SK-N-SH treated with all-trans-retinoic acid at 6 μM for 48 hours (cell line): ENCODE measurements around the gene NOTUM.

Source experiments
- ATAC-seq: fragments of 200-7000 bp; cut with Tn5 transposase; 3 replicates; pipeline ENCODE4 v1.9.1; 2020; ENCODE audit warnings: mild to moderate bottlenecking, moderate library complexity
- ARNTL ChIP-seq: fragments of 450-650 bp; formaldehyde crosslinking; IDR thresholded peaks from 2 replicates; pipeline ENCODE4 v1.5.0; 2020; ENCODE audit warnings: low read depth, mild to moderate bottlenecking, moderate library complexity, borderline replicate concordance
- BACH2 ChIP-seq: fragments of 250-450 bp; sonication (Bioruptor Pico); IDR thresholded peaks from 2 replicates; pipeline ENCODE4 v1.9.0; 2021; ENCODE audit warnings: mild to moderate bottlenecking, borderline replicate concordance
- CREB5 ChIP-seq: fragments of 250-450 bp; sonication (Bioruptor Pico); IDR thresholded peaks from 2 replicates; pipeline ENCODE4 v1.5.1; 2020; ENCODE audit warnings: low read depth, mild to moderate bottlenecking, moderate library complexity
- CSDC2 ChIP-seq: fragments of 250-450 bp; sonication (Bioruptor Pico); IDR thresholded peaks from 2 replicates; pipeline ENCODE4 v1.5.0; 2020; ENCODE audit warnings: mild to moderate bottlenecking, moderate library complexity
- ESRRG ChIP-seq: fragments of 250-450 bp; sonication (Bioruptor Pico); IDR thresholded peaks from 2 replicates; pipeline ENCODE4 v1.6.1; 2021; ENCODE audit warnings: mild to moderate bottlenecking
- GLIS3 ChIP-seq: fragments of 250-450 bp; sonication (Bioruptor Pico); IDR thresholded peaks from 2 replicates; pipeline ENCODE4 v1.5.0; 2020; ENCODE audit warnings: mild to moderate bottlenecking, moderate library complexity
- ISL1 ChIP-seq: fragments of 250-450 bp; sonication (Bioruptor Pico); IDR thresholded peaks from 2 replicates; pipeline ENCODE4 v2.1.2; 2022; ENCODE audit warnings: mild to moderate bottlenecking, moderate library complexity
- OSR1 ChIP-seq: fragments of 250-450 bp; sonication (Bioruptor Pico); IDR thresholded peaks from 2 replicates; pipeline ENCODE4 v1.8.0; 2022; ENCODE audit warnings: moderate library complexity, mild to moderate bottlenecking, inconsistent platforms
- POU6F1 ChIP-seq: fragments of 250-450 bp; sonication (Bioruptor Pico); IDR thresholded peaks from 2 replicates; pipeline ENCODE4 v1.8.0; 2021; ENCODE audit warnings: low read depth, mild to moderate bottlenecking, moderate library complexity, borderline replicate concordance
- PPARA ChIP-seq: fragments of 250-450 bp; sonication (Bioruptor Pico); IDR thresholded peaks from 2 replicates; pipeline ENCODE4 v1.5.0; 2020; ENCODE audit warnings: mild to moderate bottlenecking, borderline replicate concordance
- RARB ChIP-seq: fragments of 250-450 bp; sonication (Bioruptor Pico); IDR thresholded peaks from 2 replicates; pipeline ENCODE4 v1.8.0; 2021; ENCODE audit warnings: mild to moderate bottlenecking, moderate library complexity
- SNAI2 ChIP-seq: fragments of 250-450 bp; sonication (Bioruptor Pico); IDR thresholded peaks from 2 replicates; pipeline ENCODE4 v1.5.0; 2020; ENCODE audit warnings: mild to moderate bottlenecking, moderate library complexity
- TCF4 ChIP-seq: fragments of 250-450 bp; sonication (Bioruptor Pico); IDR thresholded peaks from 2 replicates; pipeline ENCODE4 v1.8.0; 2021; ENCODE audit warnings: mild to moderate bottlenecking, moderate library complexity, borderline replicate concordance
- TOX ChIP-seq: fragments of 250-450 bp; sonication (Bioruptor Pico); IDR thresholded peaks from 2 replicates; pipeline ENCODE4 v1.8.0; 2021; ENCODE audit warnings: mild to moderate bottlenecking, moderate library complexity, borderline replicate concordance
- ZC3H10 ChIP-seq: fragments of 250-450 bp; sonication (Bioruptor Pico); IDR thresholded peaks from 2 replicates; pipeline ENCODE4 v1.5.1; 2021; ENCODE audit warnings: mild to moderate bottlenecking, moderate library complexity
- ZNF565 ChIP-seq: fragments of 450-650 bp; formaldehyde crosslinking; conservative IDR thresholded peaks from 2 replicates; pipeline ENCODE4 v1.5.0; 2020; ENCODE audit warnings: low read depth, mild to moderate bottlenecking, moderate library complexity
- ZNF70 ChIP-seq: fragments of 450-650 bp; formaldehyde crosslinking; IDR thresholded peaks from 2 replicates; pipeline ENCODE4 v1.5.0; 2020; ENCODE audit warnings: mild to moderate bottlenecking, moderate library complexity
- ZNF8 ChIP-seq: fragments of 450-650 bp; formaldehyde crosslinking; IDR thresholded peaks from 2 replicates; pipeline ENCODE4 v1.5.0; 2020; ENCODE audit warnings: mild to moderate bottlenecking, moderate library complexity
- TF ChIP-seq, protein P1 (sequence below): fragments of 250-450 bp; sonication (Bioruptor Pico); IDR thresholded peaks from 2 replicates; pipeline ENCODE4 v1.5.1; 2021; ENCODE audit warnings: mild to moderate bottlenecking, moderate library complexity
- TF ChIP-seq, protein P2 (sequence below): fragments of 250-450 bp; sonication (Bioruptor Pico); IDR thresholded peaks from 2 replicates; pipeline ENCODE4 v1.5.0; 2020; ENCODE audit warnings: mild to moderate bottlenecking, moderate library complexity
- TF ChIP-seq, protein P3 (sequence below): fragments of 250-450 bp; sonication (Bioruptor Pico); IDR thresholded peaks from 2 replicates; pipeline ENCODE4 v1.8.0; 2020; ENCODE audit warnings: mild to moderate bottlenecking, moderate library complexity, borderline replicate concordance

Gene NOTUM

DNA sequence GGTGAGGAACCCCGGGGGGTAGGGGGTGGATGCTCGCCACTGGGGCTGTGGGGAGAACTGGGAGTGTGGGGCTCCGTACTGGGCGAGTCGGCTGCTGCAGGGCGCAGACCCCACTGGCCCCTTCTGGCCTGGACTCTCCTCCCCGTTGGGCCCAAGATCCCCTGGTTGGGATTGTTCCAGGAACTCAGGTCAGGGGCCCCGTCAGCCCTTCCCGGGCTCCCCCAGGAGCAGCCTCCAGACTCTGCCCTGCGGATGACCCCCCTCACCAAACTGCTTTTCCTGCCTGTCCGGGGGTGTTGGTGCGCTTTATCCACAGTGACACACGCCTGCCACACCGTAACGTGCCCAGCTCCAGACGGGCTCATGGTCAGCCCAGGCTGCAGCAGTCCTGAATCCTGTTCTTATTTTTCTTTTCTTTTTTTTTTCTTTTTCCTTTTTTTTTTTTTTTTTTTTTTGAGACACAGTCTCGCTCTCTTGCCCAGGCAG, 40.6 kb upstream of the NOTUM start:
- TF ChIP-seq, protein P1, sequence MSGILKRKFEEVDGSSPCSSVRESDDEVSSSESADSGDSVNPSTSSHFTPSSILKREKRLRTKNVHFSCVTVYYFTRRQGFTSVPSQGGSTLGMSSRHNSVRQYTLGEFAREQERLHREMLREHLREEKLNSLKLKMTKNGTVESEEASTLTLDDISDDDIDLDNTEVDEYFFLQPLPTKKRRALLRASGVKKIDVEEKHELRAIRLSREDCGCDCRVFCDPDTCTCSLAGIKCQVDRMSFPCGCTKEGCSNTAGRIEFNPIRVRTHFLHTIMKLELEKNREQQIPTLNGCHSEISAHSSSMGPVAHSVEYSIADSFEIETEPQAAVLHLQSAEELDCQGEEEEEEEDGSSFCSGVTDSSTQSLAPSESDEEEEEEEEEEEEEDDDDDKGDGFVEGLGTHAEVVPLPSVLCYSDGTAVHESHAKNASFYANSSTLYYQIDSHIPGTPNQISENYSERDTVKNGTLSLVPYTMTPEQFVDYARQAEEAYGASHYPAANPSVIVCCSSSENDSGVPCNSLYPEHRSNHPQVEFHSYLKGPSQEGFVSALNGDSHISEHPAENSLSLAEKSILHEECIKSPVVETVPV (CRISPR knock-in tag): no peak
- TF ChIP-seq BACH2 (no peak), ZNF70 (no peak), ZC3H10 (CRISPR knock-in tag) (no peak), ESRRG (no peak), GLIS3 (CRISPR knock-in tag) (no peak), SNAI2 (no peak), PPARA (CRISPR knock-in tag) (no peak), ZNF565 (CRISPR knock-in tag) (no peak)
- TF ChIP-seq, protein P2, sequence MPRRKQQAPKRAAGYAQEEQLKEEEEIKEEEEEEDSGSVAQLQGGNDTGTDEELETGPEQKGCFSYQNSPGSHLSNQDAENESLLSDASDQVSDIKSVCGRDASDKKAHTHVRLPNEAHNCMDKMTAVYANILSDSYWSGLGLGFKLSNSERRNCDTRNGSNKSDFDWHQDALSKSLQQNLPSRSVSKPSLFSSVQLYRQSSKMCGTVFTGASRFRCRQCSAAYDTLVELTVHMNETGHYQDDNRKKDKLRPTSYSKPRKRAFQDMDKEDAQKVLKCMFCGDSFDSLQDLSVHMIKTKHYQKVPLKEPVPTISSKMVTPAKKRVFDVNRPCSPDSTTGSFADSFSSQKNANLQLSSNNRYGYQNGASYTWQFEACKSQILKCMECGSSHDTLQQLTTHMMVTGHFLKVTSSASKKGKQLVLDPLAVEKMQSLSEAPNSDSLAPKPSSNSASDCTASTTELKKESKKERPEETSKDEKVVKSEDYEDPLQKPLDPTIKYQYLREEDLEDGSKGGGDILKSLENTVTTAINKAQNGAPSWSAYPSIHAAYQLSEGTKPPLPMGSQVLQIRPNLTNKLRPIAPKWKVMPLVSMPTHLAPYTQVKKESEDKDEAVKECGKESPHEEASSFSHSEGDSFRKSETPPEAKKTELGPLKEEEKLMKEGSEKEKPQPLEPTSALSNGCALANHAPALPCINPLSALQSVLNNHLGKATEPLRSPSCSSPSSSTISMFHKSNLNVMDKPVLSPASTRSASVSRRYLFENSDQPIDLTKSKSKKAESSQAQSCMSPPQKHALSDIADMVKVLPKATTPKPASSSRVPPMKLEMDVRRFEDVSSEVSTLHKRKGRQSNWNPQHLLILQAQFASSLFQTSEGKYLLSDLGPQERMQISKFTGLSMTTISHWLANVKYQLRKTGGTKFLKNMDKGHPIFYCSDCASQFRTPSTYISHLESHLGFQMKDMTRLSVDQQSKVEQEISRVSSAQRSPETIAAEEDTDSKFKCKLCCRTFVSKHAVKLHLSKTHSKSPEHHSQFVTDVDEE: no peak
- no peak for ATAC-seq

GRCh38 chr17:82000803-82001570, 40.0 kb upstream of the NOTUM start:
- ATAC-seq: no peak
- TF ChIP-seq RARB (CRISPR knock-in tag) (no peak), ARNTL (CRISPR knock-in tag) (no peak), CSDC2 (CRISPR knock-in tag) (no peak), SNAI2 (no peak), ZNF8 (no peak), BACH2 (no peak), ZNF565 (CRISPR knock-in tag) (no peak), POU6F1 (CRISPR knock-in tag) (no peak), PPARA (CRISPR knock-in tag) (no peak), OSR1 (CRISPR knock-in tag) (no peak), ISL1 (no peak), ESRRG (no peak), CREB5 (CRISPR knock-in tag) (no peak), ZC3H10 (CRISPR knock-in tag) (no peak), TCF4 (CRISPR knock-in tag) (no peak), TOX (no peak)
- TF ChIP-seq, protein P3, sequence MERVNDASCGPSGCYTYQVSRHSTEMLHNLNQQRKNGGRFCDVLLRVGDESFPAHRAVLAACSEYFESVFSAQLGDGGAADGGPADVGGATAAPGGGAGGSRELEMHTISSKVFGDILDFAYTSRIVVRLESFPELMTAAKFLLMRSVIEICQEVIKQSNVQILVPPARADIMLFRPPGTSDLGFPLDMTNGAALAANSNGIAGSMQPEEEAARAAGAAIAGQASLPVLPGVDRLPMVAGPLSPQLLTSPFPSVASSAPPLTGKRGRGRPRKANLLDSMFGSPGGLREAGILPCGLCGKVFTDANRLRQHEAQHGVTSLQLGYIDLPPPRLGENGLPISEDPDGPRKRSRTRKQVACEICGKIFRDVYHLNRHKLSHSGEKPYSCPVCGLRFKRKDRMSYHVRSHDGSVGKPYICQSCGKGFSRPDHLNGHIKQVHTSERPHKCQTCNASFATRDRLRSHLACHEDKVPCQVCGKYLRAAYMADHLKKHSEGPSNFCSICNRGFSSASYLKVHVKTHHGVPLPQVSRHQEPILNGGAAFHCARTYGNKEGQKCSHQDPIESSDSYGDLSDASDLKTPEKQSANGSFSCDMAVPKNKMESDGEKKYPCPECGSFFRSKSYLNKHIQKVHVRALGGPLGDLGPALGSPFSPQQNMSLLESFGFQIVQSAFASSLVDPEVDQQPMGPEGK (CRISPR knock-in tag): no peak
- TF ChIP-seq, protein P2: no peak
